ENCODE measurements around the gene RAMP2.
"Not testable (repeated sequence)": the region's sequence is repeated elsewhere in the genome, so short reads cannot be mapped to it uniquely, and the experiment has no call there.

RAMP2 gene

DNA sequence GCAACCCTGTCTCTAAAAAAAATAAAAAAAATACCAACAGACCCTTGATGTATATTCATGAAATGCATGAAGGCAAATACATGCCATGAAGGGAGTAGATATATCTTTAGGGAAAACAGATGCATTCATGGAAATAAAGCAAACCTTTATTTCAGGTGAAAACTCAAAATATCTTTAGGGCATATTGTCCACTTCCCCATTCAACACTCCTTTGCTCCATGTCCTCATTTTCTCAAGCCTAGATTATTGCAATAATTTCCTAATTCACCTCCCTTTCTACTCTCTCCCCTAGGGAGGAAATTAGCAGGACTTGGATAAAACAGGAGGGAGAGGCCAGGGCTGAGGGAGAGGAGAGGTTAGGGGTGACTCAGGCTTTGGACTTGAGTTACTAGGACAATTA lies 6.5 kb downstream of the RAMP2 start:
- in situ Hi-C loops (cut with MboI; ENCODE audit: low sequenced_read_pairs): no loop called here

DNA sequence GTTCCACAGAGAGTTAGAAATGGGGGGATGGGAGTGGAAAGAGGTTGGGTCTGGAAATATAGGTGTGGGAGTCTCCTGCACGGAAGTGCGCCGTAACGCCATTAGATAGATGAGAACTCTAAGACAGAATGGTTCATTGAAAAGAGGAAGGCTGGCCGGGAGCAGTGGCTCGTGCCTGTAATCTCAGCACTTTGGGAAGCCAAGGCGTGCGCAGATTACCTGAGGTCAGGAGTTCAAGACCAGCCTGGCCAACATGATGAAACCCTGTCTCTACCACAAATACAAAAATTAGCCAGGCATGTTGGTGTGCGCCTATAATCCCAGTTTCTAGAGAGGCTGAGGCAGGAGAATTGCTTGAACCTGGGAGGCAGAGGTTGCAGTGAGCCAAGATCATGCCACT lies 7.0 kb downstream of the RAMP2 start:
- in situ Hi-C loops (cut with MboI; ENCODE audit: low sequenced_read_pairs): not testable (repeated sequence)

DNA sequence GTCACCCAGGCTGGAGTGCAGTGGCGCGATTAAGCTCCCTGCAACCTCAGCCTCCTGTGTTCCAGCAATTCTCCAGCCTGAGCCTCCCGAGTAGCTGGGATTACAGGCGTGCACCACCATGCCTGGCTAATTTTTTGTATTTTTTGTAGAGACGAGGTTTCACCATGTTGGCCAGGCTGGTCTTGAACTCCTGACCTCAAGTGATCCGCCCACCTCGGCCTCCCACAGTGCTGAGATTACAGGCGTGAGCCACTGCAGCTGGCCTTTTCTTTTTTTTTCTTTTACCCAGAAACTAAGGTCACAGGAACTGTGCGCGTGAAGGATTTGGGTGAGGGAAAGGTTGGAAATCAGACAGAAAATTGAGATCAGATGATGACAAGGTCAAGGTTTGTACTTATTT lies 8.9 kb downstream of the RAMP2 start:
- in situ Hi-C loops (cut with MboI; ENCODE audit: low sequenced_read_pairs): not testable (repeated sequence)

- in situ Hi-C loops (cut with MboI; ENCODE audit: low sequenced_read_pairs): no loop called here
Observed at GRCh38 chr17:42772945-42773289, 11.9 kb downstream of the RAMP2 start.

GRCh38 chr17:42773290-42774035 lies 12.4 kb downstream of the RAMP2 start, which contains the start of gene VPS25:
VPS25 (plus strand) TSS chr17:42773449; CDS start chr17:42773476, 27 bp downstream.
- in situ Hi-C loops (cut with MboI; ENCODE audit: low sequenced_read_pairs): no loop called here

GRCh38 chr17:42774066-42774745 lies 13.2 kb downstream of the RAMP2 start:
- in situ Hi-C loops (cut with MboI; ENCODE audit: low sequenced_read_pairs): no loop called here

DNA sequence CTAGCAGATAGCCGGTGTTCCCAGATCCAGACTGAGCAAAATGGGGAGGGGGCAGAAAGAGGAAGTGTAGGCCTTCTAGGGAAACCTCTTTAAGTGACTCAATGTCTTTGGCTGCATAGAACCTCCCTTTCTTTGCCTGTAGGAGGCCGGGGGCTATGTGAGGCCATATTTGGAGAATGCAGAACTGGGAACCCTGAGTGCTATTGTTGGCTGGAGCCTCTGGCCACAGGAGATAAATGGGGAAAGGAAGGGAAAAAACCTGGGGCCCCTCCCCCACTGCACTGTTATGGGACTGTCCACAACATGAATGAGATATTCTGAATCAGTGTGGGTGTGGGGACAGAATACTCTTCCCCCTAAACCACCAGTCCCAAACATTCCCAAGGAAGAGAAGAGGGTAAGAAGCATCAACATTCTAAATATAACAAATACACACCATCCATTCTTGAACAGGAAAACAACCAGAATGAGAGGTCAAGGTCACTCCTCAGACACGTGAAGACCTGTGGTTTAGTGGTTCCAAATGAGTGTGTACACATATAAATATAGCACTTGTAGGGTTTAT lies 14.6 kb downstream of the RAMP2 start:
- in situ Hi-C loops (cut with MboI; ENCODE audit: low sequenced_read_pairs): no loop called here

DNA sequence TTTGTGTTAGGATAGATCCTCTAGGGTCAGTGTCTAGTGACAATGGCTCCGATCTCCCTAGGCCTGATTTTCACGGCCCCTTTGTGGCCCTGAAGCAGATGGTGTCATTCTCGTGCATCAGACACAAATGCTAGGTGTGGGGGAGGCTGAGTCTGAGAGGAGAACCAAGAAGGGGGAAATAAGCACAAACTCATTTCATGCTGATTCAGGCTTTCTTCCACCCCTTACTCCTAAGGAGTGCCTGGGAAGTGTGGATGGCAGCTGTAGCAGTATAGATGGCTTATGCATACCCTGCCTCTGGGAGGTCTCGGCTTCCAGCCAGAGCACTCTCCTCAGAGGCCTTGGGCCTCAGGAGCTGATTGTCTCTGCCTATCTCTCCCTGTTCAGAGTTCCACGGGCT lies 17.5 kb downstream of the RAMP2 start:
- in situ Hi-C loops (cut with MboI; ENCODE audit: low sequenced_read_pairs): no loop called here

- in situ Hi-C loops (cut with MboI; ENCODE audit: low sequenced_read_pairs): no loop called here
Observed at GRCh38 chr17:42779304-42779935, 18.4 kb downstream of the RAMP2 start.

DNA sequence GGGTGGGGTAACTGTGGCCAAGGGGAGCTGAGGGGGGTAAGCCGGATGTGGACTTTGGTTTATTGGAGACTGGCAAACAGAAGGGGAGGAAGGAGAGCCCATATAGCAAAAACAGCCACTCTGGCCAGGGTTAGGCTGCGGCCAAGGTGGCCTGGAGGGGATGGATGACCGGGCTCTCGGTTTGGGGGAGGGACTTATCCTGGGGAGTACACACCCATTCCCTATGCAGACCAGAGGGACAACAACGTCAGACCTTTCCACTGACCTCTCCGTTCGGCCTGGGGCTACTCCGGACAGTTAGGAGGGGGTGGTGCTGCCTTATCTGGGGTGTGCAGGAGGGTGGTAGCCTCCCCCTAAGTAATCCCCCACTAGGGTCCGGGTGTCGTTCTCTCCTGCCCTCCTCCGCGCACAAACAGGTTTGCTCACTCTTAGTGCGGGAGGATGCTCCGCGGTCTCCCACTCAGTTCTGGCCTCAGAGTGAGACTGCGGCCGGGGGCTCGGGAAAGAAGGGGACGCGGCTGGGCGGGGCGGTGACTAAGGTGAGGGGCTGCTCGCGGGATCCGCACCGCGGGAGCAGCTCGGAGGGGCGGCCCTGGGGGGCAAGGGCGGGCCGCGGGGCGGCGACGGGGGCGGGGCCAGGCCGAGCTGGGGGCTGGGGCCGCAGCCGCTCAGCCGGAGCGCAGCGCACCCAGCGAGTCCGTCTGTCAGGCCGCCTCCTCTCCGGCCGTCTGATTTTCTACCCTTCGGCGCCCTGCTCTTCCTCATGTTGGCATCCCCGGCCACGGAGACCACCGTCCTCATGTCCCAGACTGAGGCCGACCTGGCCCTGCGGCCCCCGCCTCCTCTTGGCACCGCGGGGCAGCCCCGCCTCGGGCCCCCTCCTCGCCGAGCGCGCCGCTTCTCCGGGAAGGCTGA lies 19.2 kb downstream of the RAMP2 start, which contains the start of gene WNK4:
Gene WNK4 (plus strand): TSS at position 675 of the 915 bp plus-strand sequence. CDS start 89 bp downstream, at position 764.
- in situ Hi-C loops (cut with MboI; ENCODE audit: low sequenced_read_pairs): no loop called here

DNA sequence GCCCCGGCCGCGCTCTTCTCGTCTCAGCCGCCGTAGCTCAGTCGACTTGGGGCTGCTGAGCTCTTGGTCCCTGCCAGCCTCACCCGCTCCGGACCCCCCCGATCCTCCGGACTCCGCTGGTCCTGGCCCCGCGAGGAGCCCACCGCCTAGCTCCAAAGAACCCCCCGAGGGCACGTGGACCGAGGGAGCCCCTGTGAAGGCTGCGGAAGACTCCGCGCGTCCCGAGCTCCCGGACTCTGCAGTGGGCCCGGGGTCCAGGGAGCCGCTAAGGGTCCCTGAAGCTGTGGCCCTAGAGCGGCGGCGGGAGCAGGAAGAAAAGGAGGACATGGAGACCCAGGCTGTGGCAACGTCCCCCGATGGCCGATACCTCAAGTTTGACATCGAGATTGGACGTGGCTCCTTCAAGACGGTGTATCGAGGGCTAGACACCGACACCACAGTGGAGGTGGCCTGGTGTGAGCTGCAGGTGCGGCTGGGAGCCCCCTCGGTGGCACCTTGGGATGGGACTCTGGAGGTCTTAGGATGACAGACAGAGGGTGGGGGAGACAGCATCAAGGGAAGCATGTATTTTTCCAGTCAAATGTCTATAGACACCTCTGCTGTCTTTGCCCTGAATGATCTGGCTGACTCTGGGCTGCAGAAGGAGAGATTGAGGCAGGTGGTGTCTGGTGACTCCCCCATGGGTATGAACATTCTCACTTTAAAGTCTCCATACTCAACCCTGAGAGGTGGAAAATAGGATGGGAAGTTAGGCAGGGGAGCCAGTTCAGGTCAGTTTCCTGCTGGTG lies 20.0 kb downstream of the RAMP2 start:
- in situ Hi-C loops (cut with MboI; ENCODE audit: low sequenced_read_pairs): no loop called here

GRCh38 chr17:42781639-42782165 lies 20.7 kb downstream of the RAMP2 start:
- in situ Hi-C loops (cut with MboI; ENCODE audit: low sequenced_read_pairs): no loop called here

DNA sequence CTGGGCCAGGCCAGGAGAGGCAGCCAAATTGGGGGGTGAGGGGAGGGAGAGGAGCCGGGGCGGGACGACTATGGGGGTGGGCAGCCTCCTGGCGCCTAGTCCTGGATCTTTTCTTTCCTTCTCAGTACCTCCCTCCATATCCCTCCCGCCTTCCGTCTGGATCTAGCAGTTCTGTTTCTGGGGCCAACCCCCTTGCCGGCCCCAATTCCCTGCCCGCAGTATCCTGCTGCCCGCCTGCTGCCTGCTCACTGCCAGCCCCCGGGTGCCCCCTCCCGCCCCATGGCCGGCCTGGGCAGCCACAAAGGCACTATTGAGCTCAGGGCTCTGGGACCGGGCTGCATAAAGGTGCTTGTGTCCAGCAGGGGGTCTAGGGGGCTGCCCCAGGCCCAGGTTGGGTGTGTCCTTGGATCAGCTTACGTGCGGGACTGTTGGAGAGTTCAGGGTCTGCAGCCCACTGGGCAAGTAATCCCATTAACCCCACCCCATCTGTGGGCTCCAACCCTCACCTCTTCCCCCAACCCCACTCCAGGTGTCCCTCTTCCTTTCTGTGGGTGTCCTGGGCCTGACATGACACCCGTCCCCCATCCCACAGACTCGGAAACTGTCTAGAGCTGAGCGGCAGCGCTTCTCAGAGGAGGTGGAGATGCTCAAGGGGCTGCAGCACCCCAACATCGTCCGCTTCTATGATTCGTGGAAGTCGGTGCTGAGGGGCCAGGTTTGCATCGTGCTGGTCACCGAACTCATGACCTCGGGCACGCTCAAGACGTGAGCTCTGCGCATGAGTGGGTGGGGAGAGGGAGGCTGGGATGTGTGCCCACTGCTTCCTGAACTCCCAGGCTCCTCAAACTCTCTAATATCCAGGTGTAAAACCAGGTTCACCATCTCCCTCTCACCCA lies 21.4 kb downstream of the RAMP2 start:
- in situ Hi-C loops (cut with MboI; ENCODE audit: low sequenced_read_pairs): no loop called here

DNA sequence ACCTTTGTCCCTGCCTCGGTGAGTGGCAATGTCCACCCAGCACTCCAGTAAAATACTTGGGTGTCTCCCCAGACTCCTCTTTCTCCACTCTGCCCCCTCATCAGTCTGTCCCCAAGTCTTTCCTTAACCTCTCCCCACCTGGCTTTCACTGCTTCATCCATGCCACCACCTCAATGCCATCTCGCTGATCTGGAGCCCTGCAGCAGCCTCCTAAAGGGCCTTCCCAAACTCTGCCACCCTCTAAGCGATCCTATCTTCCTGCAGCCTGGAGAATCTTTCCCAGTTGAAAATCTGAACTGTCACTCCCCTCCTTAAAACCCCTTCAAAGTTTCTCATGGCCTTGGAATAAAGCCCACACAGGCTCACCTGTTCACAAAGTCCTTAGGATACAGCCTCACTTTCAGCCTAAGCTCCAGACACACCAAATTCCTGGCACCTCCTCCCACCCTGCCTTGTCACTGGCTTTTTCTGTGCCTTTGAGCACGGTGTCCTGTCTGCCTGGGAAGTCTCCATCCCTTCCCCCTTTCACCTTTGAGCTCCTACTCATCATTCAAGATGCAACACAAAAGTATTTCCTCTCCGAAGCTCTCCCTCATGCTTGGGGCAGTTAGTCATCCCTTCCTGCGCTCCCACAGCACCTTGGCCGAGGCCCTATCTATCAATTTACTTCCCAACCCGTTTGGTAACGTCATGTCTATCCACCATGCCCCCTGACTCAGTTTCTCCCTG lies 22.2 kb downstream of the RAMP2 start:
- in situ Hi-C loops (cut with MboI; ENCODE audit: low sequenced_read_pairs): no loop called here

- in situ Hi-C loops (cut with MboI; ENCODE audit: low sequenced_read_pairs): no loop called here
Observed at GRCh38 chr17:42783791-42784138, 22.7 kb downstream of the RAMP2 start.

- in situ Hi-C loops (cut with MboI; ENCODE audit: low sequenced_read_pairs): no loop called here
Observed at GRCh38 chr17:42784409-42784808, 23.4 kb downstream of the RAMP2 start.

DNA sequence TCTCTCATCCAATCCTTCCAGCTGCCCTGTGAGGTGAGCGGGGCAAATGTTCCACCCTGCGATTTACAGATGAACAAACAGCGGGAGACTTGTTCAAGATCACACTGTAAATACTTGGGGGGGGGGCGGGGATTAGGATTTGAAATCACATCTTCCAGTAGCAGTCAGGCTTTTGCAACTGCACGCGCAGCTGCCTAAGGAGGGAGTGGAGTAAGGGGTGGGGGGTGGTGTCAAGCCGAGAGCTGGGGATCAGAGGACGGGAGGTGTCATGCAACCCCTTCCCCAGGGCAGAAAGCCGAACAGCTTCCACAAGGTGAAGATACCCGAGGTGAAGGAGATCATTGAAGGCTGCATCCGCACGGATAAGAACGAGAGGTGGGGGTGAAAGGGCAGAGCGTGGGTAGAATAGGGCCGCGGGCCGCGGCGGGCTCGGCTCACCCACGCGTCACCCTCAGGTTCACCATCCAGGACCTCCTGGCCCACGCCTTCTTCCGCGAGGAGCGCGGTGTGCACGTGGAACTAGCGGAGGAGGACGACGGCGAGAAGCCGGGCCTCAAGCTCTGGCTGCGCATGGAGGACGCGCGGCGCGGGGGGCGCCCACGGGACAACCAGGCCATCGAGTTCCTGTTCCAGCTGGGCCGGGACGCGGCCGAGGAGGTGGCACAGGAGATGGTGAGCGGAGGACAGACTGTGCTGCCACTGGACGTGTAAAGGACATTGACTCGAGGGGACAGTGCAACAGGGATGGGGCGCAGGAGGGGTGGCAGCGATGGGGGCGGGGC lies 24.0 kb downstream of the RAMP2 start:
- in situ Hi-C loops (cut with MboI; ENCODE audit: low sequenced_read_pairs): no loop called here

All from HL-60/S4 treated with retinoic acid at 250 ng/mL for 4 days and 3 days (cell line).